ENCODE results near the gene C5orf63.
"Not testable (repeated sequence)": the region's sequence is repeated elsewhere in the genome, so short reads cannot be mapped to it uniquely, and the experiment has no call there.

The C5orf63 gene

DNA sequence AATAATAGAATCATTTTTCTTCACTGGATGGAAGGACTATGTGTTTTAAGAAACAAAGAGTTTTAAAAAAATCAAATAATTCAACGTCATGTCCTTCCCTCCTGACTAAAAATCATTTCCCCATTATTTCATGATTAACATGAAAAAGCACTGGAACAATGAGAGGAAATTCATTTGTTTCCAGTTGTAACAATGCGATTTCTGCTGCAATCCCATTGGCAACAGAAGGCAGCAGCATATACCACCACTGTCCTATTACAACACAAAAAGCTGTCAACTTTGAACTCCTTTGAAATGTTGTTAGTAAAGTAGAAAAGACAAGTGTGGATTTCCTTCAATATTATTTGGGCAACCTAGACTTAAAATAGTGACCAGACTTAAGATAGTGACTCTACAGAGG, 3.1 kb downstream of the C5orf63 start:
- no peak for DNase-seq

DNA sequence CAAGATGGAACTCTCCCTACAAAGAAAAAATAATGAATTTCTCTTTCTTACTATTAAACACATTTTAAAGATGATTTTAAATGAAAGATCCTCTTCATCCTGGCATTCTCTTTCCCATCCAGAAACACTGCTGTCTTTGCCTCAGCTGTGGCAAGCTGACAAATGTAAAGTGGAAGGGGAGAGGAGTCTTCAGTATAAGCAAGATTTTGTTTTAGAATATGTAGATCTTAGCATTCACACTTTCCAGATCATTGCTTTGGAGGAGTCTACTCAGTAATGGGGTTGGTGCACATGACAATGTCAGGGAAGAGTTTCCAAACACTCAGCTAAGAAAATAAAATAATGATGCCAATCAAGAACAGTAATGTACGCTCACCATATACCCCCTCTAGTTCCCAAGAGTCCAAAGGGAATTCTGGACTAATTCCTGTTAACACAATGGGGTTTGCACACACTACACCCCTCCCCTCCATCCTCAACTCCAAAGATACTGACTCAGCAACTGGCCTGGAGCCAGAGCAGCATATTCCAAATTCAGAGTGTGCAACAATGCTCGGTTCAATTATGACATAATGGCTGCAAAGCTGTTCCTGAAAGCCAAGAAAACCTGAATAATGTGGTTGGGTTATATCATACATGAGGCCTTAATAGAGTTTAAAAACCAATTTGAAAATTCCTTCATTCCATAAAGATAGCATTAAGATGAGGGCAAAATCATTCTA, 4.6 kb downstream of the C5orf63 start:
- DNase-seq = no peak

DNA sequence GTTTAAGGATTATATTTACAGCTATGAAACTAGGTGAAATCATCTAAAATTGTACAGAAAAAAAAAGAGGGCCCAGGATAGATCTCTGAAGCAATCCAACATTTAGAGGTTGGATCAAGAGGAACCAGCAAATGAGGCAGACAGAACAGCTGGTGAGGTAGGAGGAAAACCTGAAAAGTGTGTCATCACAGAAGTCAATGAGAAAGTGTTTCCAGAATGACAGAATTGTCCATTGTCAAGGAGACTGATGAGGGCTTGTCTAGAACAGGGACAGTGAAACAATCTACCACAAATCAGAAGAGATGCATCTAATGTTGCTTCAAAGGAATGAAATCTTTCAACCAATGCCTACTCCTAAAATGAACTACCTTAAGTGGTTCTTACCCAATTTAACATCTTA, 6.6 kb downstream of the C5orf63 start:
- DNase-seq = no peak

DNA sequence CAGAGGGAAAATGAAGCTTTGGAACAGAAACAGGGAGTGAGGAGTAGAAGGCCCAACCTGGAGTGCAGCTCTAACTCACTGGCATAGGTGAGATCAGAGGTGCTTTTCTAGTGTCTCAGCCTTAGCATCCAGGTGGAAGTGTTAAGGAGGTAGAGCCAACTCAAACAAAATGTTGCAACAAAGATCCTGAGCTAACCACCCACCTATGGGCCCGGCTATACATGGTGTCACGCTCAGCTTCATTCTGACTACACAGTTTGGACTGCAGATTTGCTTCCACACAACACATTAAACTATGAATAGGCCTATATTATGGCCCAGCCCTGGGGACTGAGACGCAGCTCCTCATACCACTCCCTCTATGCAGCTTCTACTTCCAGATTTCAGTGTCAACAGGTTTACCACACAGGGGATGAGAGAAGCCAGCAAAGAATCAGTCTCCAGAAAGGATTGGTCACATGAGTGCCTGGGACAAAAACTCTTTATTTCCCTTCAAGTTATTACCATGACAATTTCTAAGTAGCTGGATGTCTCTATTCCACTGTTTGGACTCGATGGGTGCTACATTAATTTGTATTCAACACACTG, 9.0 kb downstream of the C5orf63 start:
- DNase-seq = no peak

DNA sequence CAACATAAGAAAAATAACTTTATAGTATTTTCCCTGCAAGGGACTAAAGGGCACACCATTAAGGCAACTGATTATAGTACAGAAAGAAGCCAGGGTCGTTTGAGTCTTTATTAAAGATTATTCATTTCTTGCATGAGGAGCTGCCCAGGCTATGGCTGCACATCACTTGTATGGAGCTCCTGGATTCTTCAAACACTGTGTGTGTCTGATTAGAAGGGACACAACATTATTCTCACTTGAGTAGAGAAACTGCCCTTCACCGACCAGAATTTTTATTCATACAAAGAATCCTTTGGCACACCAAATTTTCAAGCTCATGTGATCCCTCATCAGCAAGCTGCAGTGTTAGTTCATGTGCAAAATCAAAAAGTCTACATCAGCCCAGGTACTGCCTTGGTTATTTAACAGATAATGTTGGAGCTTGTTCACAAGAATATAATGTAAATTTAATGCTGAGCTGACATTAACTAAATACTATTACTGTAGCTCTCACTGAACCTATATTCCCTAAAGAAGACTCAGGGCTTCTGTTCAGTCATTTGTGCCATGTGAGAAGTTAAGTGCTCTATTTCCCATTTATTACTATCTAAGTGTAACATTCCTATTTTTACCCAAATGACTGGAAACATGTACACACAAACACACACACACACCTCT, 9.9 kb downstream of the C5orf63 start:
- DNase-seq = no peak

DNA sequence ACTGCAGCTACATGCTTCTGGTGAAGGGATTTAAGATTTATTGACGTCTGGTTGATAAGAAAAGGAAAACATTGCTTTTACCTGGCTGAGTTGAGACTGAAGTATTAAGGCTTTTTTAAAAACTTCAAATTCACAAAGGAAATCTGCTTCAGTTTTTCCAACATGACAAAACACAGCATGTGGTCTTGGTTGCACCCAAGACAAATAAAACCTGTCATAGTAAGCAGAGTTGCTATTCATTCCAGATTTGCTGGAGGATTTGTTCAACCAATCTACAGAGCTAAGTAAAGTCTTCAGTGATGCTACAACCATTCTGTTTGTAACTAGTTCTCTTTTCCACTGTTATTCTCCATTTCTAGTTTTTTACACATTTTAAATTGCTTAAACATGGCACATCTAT, 11.3 kb downstream of the C5orf63 start:
- DNase-seq = no peak

DNA sequence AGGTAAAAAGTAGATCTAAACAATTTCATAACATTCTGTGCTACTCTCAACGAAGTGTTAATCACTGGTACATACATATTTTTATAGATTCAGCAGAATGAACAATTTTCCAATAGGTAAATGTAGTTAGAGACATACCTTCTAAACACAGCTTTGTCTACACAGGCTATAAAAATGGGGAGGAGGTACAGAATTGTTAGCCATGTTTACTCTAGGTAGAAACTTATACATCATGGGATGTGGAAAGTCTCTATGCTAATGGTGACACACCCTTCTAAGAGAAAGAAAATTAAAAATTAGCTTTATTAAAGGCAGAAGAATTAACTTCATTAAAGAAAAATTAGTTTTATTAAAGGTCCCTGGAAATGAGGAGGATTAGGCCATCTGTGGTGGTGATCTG, 11.8 kb downstream of the C5orf63 start:
- DNase-seq = no peak

DNA sequence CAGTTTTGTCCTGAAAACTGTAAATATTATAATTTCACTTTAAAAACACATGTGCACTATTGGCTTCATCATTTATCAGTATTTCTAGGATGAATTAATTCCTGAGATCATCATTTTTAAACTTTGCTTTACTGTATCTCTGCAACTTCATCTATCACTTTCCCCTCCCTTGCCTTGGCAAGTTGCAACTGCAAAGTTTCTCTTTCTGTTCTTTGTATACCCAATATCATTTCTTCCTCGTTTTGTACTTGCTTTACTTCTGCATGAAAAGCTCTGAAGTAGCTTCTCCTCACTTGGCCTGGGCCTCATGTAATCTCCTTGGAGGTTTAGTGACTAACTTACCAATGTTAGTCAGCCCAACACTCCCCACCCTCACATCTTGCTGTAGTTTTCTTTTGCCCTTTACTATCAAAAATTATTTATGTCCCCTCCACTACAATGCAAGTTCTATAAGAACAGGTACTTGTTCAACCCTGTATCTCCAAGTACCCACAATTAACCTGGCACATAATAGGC, 12.8 kb downstream of the C5orf63 start:
- no peak for DNase-seq

DNA sequence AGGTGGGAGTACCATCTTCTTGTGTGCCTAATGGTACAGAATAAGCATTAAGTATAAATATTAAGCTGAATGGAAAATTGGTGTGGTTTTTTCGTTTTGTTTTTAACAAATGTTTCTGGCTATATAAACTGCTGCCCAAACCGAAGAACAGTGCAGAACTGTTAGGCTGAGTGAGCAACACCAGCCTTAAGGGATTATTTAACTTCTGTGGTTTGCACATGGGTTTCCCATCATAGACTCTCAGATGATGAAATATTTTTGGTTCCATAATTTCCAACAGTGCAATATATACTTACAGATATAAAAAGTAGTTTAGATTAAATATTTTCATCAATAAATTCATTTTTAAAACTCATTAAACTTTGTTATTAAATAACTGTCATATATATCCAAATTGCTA, 16.4 kb downstream of the C5orf63 start:
- no peak for DNase-seq

DNA sequence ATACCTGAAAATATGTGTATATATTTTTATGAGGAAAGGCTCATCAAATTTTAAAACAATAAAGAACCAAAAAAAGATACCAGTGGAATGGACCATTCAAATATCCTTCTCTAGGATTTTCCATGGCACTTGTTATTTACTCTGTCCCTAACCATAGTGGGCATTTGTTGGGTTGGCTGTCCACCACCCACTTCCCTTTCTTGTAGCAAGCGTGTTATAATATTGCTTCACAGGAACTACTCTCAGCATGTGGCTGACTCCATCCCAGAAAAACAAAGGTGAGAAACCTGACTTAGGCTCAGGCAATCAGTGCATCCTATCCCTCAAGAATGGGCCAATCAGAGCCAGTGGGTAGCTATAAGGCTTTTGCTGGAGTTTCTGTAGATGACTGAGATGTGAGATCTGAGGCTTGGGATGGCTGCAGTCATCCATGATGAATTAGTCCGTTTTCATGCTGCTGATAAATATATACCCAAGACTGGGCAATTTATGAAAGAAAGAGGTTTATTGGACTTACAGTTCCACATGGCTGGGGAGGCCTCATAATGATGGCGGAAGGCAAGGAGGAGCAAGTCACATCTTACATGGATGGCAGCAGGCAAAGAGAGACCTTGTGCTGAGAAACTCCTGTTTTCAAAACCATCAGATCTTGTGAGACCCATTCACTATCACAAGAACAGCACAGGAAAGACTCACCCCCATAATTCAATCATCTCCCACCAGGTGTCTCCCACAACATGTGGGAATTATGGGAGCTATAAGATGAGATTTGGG, 17.2 kb downstream of the C5orf63 start:
- no peak for DNase-seq

DNA sequence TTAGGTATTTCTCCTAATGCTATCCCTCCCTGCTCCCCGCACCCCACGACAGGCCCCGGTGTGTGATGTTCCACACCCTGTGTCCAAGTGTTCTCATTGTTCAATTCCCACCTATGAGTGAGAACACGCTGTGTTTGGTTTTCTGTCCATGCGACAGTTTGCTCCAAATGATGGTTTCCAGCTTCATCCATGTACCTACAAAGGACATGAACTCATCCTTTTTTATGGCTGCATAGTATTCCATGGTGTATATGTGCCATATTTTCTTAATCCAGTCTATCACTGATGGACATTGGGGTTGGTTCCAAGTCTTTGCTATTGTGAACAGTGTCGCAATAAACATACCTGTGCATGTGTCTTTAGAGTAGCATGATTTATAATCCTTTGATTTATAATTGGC, 19.8 kb downstream of the C5orf63 start:
- DNase-seq = not testable (repeated sequence)

DNA sequence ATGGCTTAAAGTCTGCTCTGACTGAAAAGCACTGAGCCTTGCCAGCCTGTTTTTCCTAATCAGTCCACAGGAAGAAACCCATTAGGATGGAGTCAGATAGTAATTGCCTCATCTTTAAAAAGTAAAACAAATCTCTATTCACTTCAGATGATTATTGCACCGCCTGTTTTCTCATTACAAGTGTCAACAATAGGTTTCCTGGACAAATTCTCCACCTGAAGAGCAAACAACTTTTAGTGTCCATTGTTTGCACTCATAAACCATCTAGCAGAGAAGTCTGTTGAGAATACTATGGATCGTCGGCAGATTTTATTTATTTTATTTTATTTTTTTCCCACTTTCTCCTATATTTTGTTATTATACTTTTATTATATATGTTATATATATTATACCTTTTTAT, 20.3 kb downstream of the C5orf63 start:
- DNase-seq = peak; percentile 74

DNA sequence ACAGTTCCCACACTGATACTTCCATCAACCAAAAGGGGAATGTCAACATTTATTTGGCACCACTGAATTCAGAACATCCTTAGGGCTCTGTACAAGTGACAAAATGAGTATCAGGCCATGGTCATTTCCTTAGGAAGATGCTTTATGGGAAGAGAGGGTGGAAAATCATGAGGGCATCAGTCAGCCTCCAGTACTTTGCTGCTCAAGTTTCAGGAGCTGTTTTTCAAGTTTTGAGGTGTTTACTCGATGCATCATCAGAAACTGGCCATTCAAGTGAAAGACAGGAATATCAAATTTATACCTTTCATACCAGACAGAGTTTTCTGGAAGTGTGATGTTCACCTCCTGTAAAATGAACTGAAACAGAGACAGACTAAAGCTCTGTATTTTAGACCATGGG, 21.7 kb downstream of the C5orf63 start:
- no peak for DNase-seq

DNA sequence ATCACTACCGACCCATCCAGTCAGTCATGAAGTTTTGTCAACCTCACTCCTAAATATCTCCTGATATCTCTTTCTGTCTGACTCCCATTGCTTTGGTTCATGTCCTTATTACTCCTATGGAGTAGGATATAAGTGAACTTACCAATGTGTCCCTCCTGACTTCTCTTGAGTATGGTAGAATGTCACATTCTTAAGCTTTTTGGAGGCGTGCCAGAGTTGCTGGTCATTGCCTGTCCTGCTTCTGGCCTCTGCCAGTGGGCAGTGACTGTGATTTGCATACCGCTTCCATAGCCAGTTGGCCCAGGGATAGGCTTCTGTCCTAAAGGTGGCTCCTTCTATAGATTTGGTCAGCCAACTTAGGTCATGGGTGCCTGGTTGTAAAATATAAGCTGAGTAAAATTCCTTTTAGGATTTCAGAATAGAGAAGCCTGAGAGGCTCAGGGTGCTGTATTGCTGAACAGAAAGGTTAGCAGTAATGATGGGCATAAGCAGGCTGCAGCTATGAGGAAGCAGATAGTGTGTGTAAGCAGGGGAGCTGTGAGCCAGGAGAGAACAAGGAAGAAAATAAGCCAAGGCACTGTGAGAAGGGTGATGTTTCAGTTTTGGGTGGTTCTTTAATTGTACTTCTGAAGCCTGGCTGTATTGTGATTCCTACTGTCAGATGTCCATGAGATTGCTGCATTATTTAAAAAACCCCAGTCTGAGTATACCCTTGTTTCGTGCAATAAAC, 26.8 kb downstream of the C5orf63 start:
- DNase-seq = no peak

DNA sequence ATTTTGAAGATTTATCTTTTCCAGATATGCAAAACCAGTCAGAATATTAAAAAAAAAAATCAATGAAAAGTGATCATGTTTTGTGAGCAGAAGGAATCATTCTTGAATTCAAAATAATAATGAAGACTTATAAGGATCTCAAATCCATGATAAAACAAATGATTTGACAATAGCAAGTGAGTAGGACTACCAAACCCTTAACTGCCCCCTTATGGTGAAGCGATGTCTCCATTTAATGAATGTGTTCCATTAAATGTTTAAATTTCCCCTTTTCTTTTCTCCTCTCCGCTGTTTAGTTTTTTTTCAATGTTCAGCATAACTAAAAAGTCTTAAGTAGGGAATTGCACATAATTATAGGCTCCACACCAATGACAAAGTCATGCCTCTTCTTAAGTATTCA, 30.7 kb downstream of the C5orf63 start:
- no peak for DNase-seq

DNA sequence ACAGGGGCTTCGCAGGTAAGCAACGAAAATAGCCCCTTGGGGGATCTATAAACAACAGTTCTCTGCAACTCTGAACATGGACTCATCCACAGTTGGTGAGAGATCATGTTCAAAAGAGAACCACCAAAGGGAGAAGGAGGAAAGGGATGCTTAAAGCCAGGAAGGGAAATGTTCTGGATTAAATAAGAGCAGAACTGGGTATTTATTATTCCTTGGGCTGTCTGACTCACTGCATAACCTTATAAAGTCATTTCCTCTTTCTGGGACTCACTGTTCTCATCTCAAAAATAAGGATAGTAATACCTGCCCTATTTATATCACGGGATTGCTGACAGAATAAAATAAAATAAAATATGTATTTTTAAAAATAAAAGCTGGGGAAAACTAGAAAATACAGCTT, 31.7 kb downstream of the C5orf63 start:
- no peak for DNase-seq

DNA sequence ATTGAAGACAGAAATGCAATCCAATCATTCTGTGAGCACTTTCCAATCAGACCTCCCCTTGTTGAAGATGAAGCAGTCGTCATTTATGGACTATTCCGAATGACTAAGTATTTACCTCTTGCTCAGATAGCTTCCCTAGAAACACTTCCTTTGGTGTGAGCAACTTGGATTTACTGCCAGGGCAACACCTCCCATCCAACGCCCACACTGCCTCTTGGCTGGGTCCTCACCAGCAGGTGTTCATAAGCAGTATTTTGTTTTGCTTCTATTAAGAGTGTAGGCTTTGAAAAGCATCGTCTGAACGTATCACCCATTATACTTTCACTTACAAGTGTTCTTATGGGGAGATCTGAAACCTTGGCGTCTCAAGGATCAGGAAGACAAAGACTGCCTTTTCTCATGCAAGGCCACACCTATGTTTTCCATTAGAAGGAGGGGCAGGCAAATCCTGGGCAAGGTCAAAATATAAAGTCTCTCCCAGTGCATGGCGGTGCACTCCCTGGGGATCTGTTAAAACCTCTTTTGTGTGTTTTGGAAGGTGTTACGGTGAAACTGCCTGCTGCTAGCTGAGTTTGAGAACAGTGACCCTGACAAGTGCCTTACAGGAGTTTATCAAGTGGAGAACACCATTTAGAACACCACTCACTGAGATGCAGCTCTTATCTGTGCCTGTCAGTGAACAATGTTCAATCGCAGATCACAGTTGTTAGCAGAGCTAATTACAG, 32.3 kb downstream of the C5orf63 start:
- no peak for DNase-seq

DNA sequence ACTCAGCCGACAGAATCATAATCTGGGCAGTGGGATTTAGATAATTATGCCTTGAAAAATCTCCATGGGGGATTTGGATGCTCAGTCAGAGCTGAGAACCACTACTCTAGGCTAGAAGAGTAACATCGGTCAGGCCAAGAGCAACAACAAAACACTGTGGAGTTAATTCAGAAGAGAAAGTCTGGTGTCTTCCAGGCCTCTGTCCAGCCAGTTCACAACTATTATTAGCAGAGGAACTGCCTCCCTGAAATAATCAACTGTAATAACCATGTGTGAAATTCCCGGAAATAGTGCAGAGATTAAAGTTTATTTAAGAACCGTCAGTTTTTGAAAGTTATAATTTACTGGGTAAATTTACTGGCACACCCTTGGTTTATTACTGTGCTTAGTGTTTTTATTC, 34.8 kb downstream of the C5orf63 start:
- no peak for DNase-seq

DNA sequence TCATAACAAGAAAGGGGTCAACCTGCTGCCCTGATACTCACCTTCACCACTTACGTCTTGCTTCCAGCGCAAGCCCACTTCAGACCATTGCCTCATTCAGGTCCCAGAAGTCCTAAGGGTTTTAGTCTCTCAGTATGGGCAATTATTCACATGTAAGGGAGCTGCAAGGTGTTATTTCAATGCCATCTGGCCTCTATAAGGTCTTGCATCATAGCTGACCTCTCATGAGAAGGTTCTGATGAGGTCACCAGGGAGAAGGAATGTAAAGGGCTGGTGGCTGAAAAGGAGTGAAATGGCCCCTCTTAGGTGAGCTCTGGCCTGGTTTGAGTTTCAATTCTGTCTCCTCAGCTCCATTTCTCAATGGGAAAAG, 41.5 kb downstream of the C5orf63 start:
- no peak for DNase-seq

DNA sequence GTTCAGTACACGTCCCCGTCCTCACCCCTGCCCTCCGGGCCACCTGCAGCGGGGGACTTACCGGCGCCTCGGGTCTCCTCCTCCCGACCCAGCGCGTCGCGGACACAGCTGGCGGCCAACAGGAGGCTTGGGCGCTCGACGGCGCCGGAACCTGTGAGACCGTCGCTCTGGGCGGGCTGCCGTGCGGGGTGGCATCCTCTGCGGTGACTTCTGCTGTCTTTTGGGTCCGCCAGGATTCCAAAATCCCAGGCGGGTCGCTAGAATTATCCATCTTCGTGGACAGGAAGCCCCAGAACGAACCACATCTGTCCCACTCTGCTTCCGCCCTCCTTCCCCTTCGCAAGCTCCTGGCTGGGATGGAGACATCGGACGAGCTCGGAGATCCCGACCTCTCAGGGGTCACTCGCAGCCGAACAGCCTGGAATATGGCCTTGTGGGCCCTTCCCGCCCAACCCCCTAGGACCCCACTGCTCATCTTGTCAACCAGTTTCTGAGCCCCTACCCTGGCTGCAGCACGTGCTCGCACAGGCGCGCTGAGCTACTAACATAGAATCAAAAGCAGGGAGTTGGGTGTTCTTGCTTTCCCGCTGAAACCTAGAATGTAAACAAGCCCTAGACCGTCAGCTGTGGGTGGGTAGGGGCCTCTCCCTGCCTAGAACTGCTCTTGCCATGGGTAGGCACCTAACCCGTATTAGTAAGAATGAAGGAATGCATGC, 42.0 kb downstream of the C5orf63 start:
- DNase-seq = no peak

Measured in COR-L47 (cell line).